ENCODE data around the gene CAMTA1.

Gene CAMTA1

GRCh38 chr1:7255303-7256058 is 470.2 kb downstream of the CAMTA1 start:
- no peak for DNase-seq (ENCODE audit: low spot score)

GRCh38 chr1:7256526-7256925 is 471.3 kb downstream of the CAMTA1 start:
- DNase-seq (ENCODE audit: low spot score): no peak

- no peak for DNase-seq (ENCODE audit: low spot score)
Measured at GRCh38 chr1:7257225-7257624, 472.0 kb downstream of the CAMTA1 start.

GRCh38 chr1:7258589-7259135 is 473.4 kb downstream of the CAMTA1 start:
- DNase-seq (ENCODE audit: low spot score): no peak

- no peak for DNase-seq (ENCODE audit: low spot score)
Measured at GRCh38 chr1:7259955-7260354, 474.7 kb downstream of the CAMTA1 start.

GRCh38 chr1:7261490-7261889 is 476.2 kb downstream of the CAMTA1 start:
- DNase-seq (ENCODE audit: low spot score): no peak

- DNase-seq (ENCODE audit: low spot score): no peak
Measured at GRCh38 chr1:7262611-7263010, 477.4 kb downstream of the CAMTA1 start.

GRCh38 chr1:7263021-7263960 is 478.0 kb downstream of the CAMTA1 start:
- DNase-seq (ENCODE audit: low spot score): no peak

GRCh38 chr1:7264101-7264500 is 478.8 kb downstream of the CAMTA1 start:
- DNase-seq (ENCODE audit: low spot score): no peak

- peak; percentile 77 for DNase-seq (ENCODE audit: low spot score)
Measured at GRCh38 chr1:7265771-7266371, 480.6 kb downstream of the CAMTA1 start.

- no peak for DNase-seq (ENCODE audit: low spot score)
Measured at GRCh38 chr1:7266561-7266960, 481.3 kb downstream of the CAMTA1 start.

- peak; percentile 11 for DNase-seq (ENCODE audit: low spot score)
Measured at GRCh38 chr1:7267493-7267892, 482.2 kb downstream of the CAMTA1 start.

GRCh38 chr1:7268983-7269382 is 483.7 kb downstream of the CAMTA1 start:
- no peak for DNase-seq (ENCODE audit: low spot score)

- no peak for DNase-seq (ENCODE audit: low spot score)
Measured at GRCh38 chr1:7269525-7269924, 484.3 kb downstream of the CAMTA1 start.

- DNase-seq (ENCODE audit: low spot score): no peak
Measured at GRCh38 chr1:7274256-7274655, 489.0 kb downstream of the CAMTA1 start.

GRCh38 chr1:7278045-7278444 is 492.8 kb downstream of the CAMTA1 start:
- DNase-seq (ENCODE audit: low spot score): no peak

- no peak for DNase-seq (ENCODE audit: low spot score)
Measured at GRCh38 chr1:7278827-7279765, 493.8 kb downstream of the CAMTA1 start.

GRCh38 chr1:7279769-7280168 is 494.5 kb downstream of the CAMTA1 start:
- DNase-seq (ENCODE audit: low spot score): no peak

- DNase-seq (ENCODE audit: low spot score): no peak
Measured at GRCh38 chr1:7280347-7280960, 495.2 kb downstream of the CAMTA1 start.

GRCh38 chr1:7281821-7282220 is 496.6 kb downstream of the CAMTA1 start:
- DNase-seq (ENCODE audit: low spot score): no peak

Data from COLO829 (cell line).